ENCODE data around the gene HOXD12.

Gene HOXD12

GRCh38 chr2:176109192-176109901, 9.8 kb downstream of the HOXD12 start:
- no peak for DNase-seq

GRCh38 chr2:176109946-176110345, 10.4 kb downstream of the HOXD12 start:
- no peak for DNase-seq

- no peak for DNase-seq
Measured at GRCh38 chr2:176110415-176111308, 11.1 kb downstream of the HOXD12 start.

GRCh38 chr2:176111309-176111663, 11.7 kb downstream of the HOXD12 start:
- DNase-seq, result no peak

- no peak for DNase-seq
Measured at GRCh38 chr2:176111846-176112374, 12.3 kb downstream of the HOXD12 start.

- no peak for DNase-seq
Measured at GRCh38 chr2:176112375-176113302, 13.0 kb downstream of the HOXD12 start.

- no peak for DNase-seq
Measured at GRCh38 chr2:176114120-176114929, 14.7 kb downstream of the HOXD12 start.

- no peak for DNase-seq
Measured at GRCh38 chr2:176114930-176115625, 15.5 kb downstream of the HOXD12 start.

GRCh38 chr2:176115883-176116813, 16.6 kb downstream of the HOXD12 start, which contains the start of gene HOXD10:
Gene HOXD10 (plus strand): TSS chr2:176116778. CDS start chr2:176116834, 56 bp downstream.
- DNase-seq, result no peak

GRCh38 chr2:176117162-176117822, 17.7 kb downstream of the HOXD12 start:
- no peak for DNase-seq

GRCh38 chr2:176117823-176118371, 18.3 kb downstream of the HOXD12 start:
- DNase-seq, result no peak

- DNase-seq, result no peak
Measured at GRCh38 chr2:176118601-176119339, 19.2 kb downstream of the HOXD12 start.

- no peak for DNase-seq
Measured at GRCh38 chr2:176120364-176121189, 21.0 kb downstream of the HOXD12 start.

- DNase-seq, result no peak
Measured at GRCh38 chr2:176121190-176122051, 21.8 kb downstream of the HOXD12 start.

GRCh38 chr2:176122052-176122682, 22.6 kb downstream of the HOXD12 start:
- DNase-seq, result no peak

Measured in CD4-positive, alpha-beta T cell treated with Interleukin-21 for 1 hour (primary cell).